Chondrocyte (in vitro differentiated cells): ENCODE measurements around the gene DLEU7. TPM values are rescaled to one million over a fixed set of nuclear protein-coding genes. Genes with fewer than 3 reads are reported as not detected.

Source experiments
- DNase-seq: peaks from one replicate; pipeline ENCODE4 v3.0.0; 2021; ENCODE audit warnings: mixed read lengths, low spot score
- H3K27ac Mint-ChIP-seq: one replicate; pipeline ENCODE4 v1.8.0; 2021; ENCODE audit warnings: mild to moderate bottlenecking, moderate library complexity, mixed read lengths; ENCODE audit not compliant: unreplicated experiment
- H3K27me3 Mint-ChIP-seq: 2 replicates; pipeline ENCODE4 v1.8.0; 2021; ENCODE audit warnings: low read depth, mixed read lengths
- H3K36me3 Mint-ChIP-seq: 2 replicates; pipeline ENCODE4 v1.8.0; 2021; ENCODE audit warnings: low read depth, mixed read lengths
- H3K4me1 Mint-ChIP-seq: 2 replicates; pipeline ENCODE4 v1.8.0; 2021; ENCODE audit warnings: low read depth, mild to moderate bottlenecking, mixed read lengths
- H3K4me3 Mint-ChIP-seq: one replicate; pipeline ENCODE4 v1.8.0; 2021; ENCODE audit warnings: mild to moderate bottlenecking, moderate library complexity, mixed read lengths; ENCODE audit not compliant: unreplicated experiment
- H3K9me3 Mint-ChIP-seq: 2 replicates; pipeline ENCODE4 v1.8.0; 2021; ENCODE audit warnings: low read depth, mixed read lengths
- total RNA-seq: library from RNA; stranded (reverse); gene quantifications from 3 replicates; pipeline ENCODE4 v1.2.1, GENCODE V29; 2021
- TF ChIP-seq, protein P1 (sequence below): fragments of 200-600 bp; sonication (generic); IDR thresholded peaks from 2 replicates; pipeline ENCODE4 v1.5.0; 2021; ENCODE audit warnings: antibody characterized with exemption, mild to moderate bottlenecking, moderate library complexity

Gene DLEU7
- total RNA-seq, 1 donor from 2014 or later = not detected

DNA sequence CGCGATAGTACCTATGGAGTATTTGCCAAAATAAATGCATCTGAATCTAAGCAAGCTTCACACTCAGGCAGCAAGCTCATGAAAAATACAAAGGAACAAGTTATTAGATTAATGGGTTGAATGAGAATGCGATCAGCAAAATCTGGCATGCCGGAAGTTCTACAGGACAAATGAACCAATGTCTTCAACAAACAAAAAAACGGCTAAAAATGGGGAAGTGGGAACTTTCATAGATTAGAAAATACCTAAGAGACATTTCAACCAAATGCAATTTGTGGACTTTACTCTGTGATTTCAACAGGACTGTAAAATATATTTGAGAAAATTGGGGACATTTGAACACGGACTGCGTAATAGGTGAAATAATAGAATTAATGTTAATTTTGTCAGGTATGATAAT, 43.7 kb upstream of the DLEU7 start:
- Mint-ChIP-seq H3K27ac (no peak overlapping the region), H3K36me3 (peaks cover 5% of the 10 kb centered on the region), H3K4me1 (no peaks in the 10 kb centered on the region), H3K27me3 (no peaks in the 10 kb centered on the region), H3K4me3 (no peak overlapping the region), H3K9me3 (peaks cover 12% of the 10 kb centered on the region)
- TF ChIP-seq, protein P1, sequence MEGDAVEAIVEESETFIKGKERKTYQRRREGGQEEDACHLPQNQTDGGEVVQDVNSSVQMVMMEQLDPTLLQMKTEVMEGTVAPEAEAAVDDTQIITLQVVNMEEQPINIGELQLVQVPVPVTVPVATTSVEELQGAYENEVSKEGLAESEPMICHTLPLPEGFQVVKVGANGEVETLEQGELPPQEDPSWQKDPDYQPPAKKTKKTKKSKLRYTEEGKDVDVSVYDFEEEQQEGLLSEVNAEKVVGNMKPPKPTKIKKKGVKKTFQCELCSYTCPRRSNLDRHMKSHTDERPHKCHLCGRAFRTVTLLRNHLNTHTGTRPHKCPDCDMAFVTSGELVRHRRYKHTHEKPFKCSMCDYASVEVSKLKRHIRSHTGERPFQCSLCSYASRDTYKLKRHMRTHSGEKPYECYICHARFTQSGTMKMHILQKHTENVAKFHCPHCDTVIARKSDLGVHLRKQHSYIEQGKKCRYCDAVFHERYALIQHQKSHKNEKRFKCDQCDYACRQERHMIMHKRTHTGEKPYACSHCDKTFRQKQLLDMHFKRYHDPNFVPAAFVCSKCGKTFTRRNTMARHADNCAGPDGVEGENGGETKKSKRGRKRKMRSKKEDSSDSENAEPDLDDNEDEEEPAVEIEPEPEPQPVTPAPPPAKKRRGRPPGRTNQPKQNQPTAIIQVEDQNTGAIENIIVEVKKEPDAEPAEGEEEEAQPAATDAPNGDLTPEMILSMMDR = no peak
- DNase-seq = no peak

DNA sequence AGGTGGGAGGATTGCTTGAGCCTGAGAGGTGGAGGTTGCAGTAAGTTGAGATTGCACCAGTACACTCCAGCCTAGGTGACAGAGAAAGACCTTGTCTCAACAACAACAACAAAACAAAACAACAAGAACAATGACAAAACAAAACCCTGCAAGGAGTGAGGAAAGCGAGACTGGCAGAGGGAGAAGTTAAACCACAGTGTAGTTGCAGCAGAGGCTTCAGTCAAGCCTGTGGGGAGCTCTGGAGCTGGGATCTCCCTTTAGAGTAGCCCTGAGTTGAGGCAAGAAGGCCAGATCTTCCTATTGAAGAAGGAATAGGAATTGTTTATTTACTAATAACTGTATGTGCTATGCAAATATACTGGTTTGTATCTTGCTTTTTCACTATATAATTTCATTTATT, 40.8 kb upstream of the DLEU7 start:
- H3K36me3 Mint-ChIP-seq = peaks cover 7% of the 10 kb centered on the region
- TF ChIP-seq, protein P1 = no peak
- no peak for DNase-seq
- no peak overlapping the region for H3K4me3 Mint-ChIP-seq
- peaks cover 14% of the 10 kb centered on the region for H3K9me3 Mint-ChIP-seq
- no peaks in the 10 kb centered on the region for H3K4me1 Mint-ChIP-seq
- H3K27ac Mint-ChIP-seq = no peak overlapping the region
- no peaks in the 10 kb centered on the region for H3K27me3 Mint-ChIP-seq

- Mint-ChIP-seq H3K27me3 (no peaks in the 10 kb centered on the region), H3K4me3 (no peak overlapping the region)
Measured at GRCh38 chr13:50883728-50884127, 40.2 kb upstream of the DLEU7 start.

GRCh38 chr13:50882816-50883435, 39.4 kb upstream of the DLEU7 start:
- no peak overlapping the region for H3K4me3 Mint-ChIP-seq
- no peaks in the 10 kb centered on the region for H3K27me3 Mint-ChIP-seq
- no peak overlapping the region for H3K27ac Mint-ChIP-seq
- H3K36me3 Mint-ChIP-seq = peaks cover 7% of the 10 kb centered on the region
- no peaks in the 10 kb centered on the region for H3K4me1 Mint-ChIP-seq
- H3K9me3 Mint-ChIP-seq = peaks cover 14% of the 10 kb centered on the region
- TF ChIP-seq, protein P1 = no peak
- DNase-seq = no peak

More at GRCh38 chr13:50883728-50884127, 40.2 kb upstream of the DLEU7 start:
- DNase-seq = no peak
- Mint-ChIP-seq H3K9me3 (peaks cover 14% of the 10 kb centered on the region), H3K27ac (no peak overlapping the region), H3K36me3 (peaks cover 7% of the 10 kb centered on the region), H3K4me1 (no peaks in the 10 kb centered on the region)
- TF ChIP-seq, protein P1 = no peak

DNA sequence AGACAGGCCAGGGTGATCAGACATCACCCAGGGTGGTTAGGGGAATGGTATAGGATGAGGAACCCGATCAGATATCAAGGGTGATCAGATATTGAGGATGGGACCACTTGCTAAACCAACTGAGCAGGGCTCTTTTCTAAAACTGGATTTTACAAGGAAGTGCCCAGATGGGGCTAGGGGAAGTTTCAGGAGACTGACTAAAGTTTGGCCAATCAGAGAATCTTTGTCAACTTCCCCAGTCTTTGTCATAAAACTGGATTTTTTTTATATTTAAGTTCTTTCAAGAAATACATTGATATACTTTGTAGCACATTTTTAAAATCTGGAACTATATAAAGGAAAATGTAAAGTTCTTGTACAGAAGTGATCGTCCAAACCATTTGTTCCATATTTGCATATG, 30.5 kb upstream of the DLEU7 start:
- no peak overlapping the region for H3K27ac Mint-ChIP-seq
- TF ChIP-seq, protein P1 = no peak
- peaks cover 5% of the 10 kb centered on the region for H3K4me1 Mint-ChIP-seq
- no peaks in the 10 kb centered on the region for H3K36me3 Mint-ChIP-seq
- no peak for DNase-seq
- H3K9me3 Mint-ChIP-seq = peaks cover 3% of the 10 kb centered on the region
- no peaks in the 10 kb centered on the region for H3K27me3 Mint-ChIP-seq
- no peak overlapping the region for H3K4me3 Mint-ChIP-seq
